Kasumi-1 (cell line): ENCODE data around the gene SGMS1.

Experiments
- DNase-seq, 2 experiments: peaks; one replicate each; lab custom pipeline; 2025; lab: John Stamatoyannopoulos, UW

SGMS1 gene

GRCh38 chr10:50636618-50637579, 13.1 kb upstream of the SGMS1 start:
- DNase-seq = no peak

- DNase-seq = no peak
Measured at GRCh38 chr10:50635286-50635685, 11.5 kb upstream of the SGMS1 start.

- DNase-seq = no peak
Measured at GRCh38 chr10:50634479-50634878, 10.7 kb upstream of the SGMS1 start.

- DNase-seq = no peak
Measured at GRCh38 chr10:50631052-50631451, 7.3 kb upstream of the SGMS1 start.

GRCh38 chr10:50629495-50630122, 5.9 kb upstream of the SGMS1 start:
- DNase-seq = no peak

DNA sequence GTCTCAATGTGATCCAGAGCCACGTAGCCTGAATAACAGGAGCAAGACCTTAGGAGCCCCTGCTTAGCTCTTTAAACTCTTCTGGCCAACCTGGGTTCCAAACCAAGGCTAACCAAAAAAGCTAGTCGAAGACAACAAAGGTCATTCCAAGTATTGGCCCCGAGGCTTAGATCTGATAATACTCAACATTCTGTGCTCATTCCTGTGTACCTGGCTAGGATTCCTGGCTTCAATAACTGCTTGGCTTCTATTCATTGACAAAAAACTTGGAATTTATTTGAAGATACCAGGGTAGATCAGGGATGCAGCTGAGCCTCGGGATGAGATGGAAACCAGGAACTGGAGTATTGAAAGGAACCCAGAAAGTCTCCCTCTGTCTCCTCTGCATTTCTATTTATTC, 4.1 kb upstream of the SGMS1 start:
- no peak for DNase-seq

- no peak for DNase-seq
Measured at GRCh38 chr10:50627443-50627842, 3.7 kb upstream of the SGMS1 start.

DNA sequence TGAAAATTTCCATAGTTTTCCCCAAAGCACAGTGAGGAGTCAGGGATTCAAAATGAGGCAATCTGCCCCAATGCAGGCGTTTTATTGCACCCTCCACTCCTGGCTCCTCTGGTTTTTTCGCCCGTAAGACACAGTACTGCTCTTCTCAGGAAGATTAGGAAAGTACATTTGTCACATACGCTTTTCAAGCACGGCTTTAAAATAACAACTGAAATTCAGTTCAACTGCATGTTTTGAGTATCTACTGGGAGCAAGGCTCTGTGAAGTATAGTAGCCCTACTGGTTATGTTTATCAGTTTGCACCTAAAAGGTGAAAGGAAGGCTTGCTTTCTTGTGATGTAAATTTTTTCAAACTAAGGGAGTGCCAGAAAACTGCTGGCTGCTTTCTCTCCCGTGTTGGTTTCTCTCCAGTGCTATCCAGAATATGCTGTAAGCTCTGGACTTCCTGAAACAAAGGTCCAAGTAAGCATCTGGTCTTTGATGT, 1.9 kb upstream of the SGMS1 start:
- DNase-seq = peak; percentile 49 to 65

DNA sequence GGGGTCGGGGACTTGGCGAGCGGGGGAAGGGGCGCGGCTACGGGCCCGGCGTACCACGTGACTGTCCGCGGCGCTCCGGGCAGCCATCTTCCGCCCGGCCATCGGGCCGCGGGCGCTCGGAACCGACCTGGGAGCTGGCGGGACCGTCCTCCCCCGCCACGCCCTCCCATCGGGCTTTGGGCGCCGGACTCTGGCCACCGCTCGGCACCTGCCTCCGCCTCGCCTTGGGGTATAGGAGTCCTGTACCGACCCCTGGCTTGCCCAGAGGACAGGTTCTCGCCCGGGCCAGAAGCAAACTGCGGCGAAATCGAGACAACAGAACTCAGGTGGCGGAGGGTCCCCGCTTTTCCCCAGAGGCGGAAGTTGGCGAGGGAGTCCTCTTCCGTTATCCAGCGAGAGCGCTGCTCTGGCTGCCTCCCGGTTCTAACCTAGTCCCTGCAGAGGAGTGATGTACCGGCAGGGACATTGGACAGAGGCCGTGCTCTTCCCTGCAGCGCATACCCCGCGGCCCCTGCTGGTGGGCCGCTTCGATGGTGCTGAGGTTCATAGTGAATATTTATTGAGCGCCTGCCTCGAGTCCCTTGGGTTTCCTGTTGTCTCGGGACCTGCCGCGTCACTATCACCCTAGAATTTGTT, 1.2 kb upstream of the SGMS1 start:
- peak; percentile 90 to 92 for DNase-seq

DNA sequence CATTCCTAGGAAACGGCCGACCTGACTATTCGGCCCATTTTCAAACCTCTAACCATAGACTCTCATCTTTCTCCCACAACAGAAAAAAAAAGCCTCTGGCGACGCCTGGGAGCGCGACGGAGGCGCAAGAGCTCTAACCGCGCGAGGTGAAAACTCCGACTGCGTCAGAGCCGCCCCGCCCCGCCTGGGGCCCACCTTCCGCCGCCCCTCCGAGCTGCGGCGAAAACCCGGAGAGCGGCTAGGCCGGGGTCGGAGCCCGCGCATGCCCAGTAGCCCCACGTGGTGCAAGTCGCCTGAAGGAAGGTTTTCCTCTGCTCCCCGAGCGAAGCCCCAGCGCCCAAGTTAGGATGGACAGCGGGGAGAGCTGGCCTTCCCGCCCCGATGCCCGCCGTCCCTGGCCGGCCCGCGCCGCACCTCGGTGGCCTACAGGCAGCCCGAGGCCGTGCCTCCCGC, 683 bp upstream of the SGMS1 start:
- peak; percentile 96 to 97 for DNase-seq

DNA sequence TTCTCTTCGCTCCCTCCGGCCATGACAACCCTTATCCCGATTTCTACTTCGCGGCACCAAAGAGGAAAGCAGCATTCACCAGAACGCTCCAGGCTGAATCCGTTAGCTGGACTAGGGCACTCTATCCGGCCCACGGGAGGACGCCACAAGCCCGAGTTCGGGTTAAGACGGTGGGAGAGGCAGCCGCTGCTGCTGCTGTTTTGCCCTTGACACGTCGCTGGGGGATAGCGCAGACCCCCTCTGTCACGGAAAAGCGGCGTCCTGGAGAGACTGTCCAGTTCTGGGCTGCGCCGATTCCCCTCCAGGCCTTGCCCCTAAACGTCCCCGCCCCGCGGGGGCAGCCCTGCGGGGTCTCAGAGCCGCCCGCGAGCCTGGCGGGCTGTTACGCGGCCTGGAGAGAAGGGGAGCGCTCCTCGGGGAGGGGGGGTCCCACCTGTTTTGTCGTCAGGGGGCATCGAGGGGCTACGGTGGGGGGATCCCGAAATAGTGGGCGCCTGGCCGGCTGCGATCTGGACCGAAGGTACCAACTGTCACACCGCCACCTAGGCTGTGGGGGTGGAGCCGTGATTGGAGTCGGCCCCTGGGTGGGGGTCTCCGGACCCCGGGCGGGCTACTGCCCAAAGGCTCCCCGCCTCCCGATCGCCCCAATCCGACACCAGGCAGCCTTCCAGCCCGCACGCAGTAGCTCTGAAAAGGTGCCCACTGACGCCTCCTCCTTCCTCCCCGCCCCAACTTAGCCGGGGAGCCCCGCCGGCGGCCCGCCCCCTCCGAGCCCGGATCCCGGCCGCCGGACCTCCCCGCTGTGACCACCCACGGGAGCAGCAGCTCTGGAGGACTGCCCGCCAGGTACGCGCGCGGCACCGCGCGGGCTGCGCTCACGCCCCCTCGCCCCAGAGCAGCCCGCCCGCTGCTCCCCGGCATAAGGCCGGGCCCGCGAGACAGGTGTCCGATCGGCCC, 772 bp downstream of the SGMS1 start:
- peak; percentile 61 to 64 for DNase-seq

GRCh38 chr10:50621968-50622705, 1.6 kb downstream of the SGMS1 start:
- peak; percentile 82 to 85 for DNase-seq

DNA sequence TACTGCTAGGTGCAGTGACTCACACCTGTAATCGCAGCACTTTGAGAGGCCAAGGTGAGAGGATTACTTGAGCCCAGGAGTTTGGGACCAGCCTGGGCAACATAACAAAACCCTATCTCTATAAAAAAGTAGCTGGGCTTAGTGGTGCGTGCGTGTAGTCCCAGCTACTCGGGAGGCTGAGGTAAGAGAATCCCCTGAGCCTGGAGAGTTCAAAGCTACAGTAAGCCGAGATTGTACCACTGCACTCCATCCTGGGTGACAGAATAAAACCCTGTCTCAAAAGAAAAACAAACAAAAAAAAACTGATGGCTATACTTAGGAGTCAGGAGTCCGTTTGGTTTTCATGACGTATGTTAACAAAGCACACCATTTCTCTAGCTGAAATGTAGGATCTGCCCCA, 2.9 kb downstream of the SGMS1 start:
- no peak for DNase-seq

DNA sequence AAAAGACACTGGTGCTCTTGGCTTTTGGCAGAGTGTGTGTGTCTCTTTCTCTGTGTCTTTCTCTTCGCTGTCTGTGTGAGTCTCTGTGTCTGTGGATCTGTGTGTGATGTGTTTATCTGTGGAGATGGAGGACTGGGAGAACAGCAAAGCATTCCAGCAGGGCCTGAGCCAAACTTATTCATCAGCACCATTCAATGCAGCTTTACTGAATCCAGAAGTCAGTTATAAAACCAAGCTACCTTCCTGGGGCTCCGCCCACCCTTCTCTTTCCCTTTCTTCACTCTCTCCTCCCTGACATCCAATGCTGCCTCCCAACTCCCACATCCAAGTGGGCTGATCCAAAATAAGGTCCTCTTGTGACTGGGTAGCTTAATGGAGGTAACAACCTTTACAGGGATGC, 3.9 kb downstream of the SGMS1 start:
- no peak for DNase-seq

DNA sequence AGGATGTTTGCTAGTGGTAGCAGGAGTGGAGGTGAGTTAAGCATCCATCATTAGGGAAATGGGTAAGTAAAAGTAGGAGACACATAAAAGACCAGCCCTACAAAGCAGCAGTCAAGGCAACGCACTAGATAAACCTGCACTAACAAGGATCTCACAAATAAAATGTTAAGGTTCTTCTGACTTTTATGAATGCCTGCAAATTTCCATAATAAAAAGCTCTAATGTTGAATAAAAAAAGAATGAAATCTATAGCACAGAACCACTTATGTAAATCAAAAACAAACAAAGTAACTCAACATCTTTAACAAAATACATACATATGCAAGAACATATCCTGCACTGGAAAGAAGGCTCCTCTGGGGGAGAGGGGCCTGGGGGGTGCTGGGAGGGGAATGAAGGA, 4.6 kb downstream of the SGMS1 start:
- no peak for DNase-seq

GRCh38 chr10:50618624-50619023, 5.1 kb downstream of the SGMS1 start:
- DNase-seq = no peak

DNA sequence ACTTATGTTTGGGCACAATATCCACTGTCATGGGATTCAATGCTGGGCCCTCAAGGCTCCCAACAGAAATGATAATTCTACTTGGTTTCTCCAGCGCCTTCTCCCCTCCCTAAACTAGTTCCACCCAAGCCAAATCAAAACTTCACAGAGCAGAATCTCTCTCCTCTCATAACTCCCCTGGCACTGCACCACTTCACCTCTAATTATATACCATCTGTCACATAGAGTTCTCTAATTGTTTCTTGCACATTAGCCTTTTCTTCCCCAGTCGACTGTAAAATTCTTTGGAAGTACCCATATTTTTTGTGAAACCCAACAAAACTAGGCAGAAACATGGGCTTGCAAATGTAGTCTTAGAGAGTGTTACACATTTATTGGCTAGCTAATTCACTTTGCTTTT, 8.1 kb downstream of the SGMS1 start:
- no peak for DNase-seq

DNA sequence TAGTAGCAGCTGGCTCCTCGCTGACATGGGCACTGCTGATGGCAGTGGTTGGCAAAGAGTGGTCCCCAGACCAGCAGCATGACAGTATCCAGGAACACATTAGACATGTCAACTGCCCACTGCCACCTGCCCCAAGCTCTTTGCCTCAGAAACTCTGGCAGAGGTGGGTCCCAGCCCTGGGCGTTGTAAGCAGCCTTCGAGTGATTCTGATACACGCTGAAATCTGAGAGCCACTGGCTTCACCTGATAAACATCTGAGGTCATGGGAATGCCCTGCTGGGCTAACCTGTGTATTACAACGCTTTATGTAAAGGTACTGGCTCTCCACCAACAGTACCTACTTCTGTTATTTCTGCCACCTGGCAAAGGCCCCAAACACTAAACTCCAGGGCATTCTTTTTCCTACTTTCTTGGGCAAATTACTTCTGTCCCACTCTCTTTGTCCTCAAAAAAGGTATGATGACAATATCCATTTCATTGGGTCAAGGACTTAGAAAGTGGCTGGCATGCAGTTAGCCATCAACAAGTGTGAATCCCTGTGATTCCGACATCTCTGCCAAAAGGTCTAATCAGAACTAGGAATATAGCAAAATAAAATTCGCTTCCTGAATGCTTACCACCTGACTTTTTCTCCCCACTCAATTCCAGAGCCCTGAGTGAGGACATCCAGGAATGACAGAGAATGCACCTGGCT, 9.2 kb downstream of the SGMS1 start:
- DNase-seq = no peak

- no peak for DNase-seq
Measured at GRCh38 chr10:50613726-50614443, 9.9 kb downstream of the SGMS1 start.
